Measurements from ENCODE around the gene EFNA1.

- no peak for TF ChIP-seq CTCF (conservative IDR thresholded peaks at IDR 0.05; ENCODE audit: low read depth, low read length)
- no peak for TF ChIP-seq EZH2 (IDR thresholded peaks at IDR 0.05; ENCODE audit: low read length, unreplicated experiment)
- no peak for TF ChIP-seq EZH2phosphoT487 (IDR thresholded peaks at IDR 0.05; ENCODE audit: borderline replicate concordance, low read length)
These were observed 53.8 kb downstream of the EFNA1 start for GRCh38 chr1:155181371-155182051.

Data from PC-3 (cell line).